HG03097 (cell line): ENCODE data around the gene QSER1.
A peak's percentile ranks its signal among the peaks of the same experiment; 100 is the strongest.
"Not testable (repeated sequence)": the region's sequence is repeated elsewhere in the genome, so short reads cannot be mapped to it uniquely, and the experiment has no call there.

Experiments used
- ATAC-seq: cut with Tn5 transposase; IDR thresholded peaks from one replicate; pipeline ENCODE4 v1.9.1; 2021; ENCODE audit not compliant: unreplicated experiment, low FRiP score

QSER1 gene

GRCh38 chr11:32892355-32893092, at the start of gene QSER1:
Gene QSER1, plus strand, starts transcription at chr11:32892811. Its CDS starts 315 bp downstream, at chr11:32893126.
- peak; percentile 51 for ATAC-seq

GRCh38 chr11:32843544-32843943, 49.1 kb upstream of the QSER1 start:
- ATAC-seq, result no peak

DNA sequence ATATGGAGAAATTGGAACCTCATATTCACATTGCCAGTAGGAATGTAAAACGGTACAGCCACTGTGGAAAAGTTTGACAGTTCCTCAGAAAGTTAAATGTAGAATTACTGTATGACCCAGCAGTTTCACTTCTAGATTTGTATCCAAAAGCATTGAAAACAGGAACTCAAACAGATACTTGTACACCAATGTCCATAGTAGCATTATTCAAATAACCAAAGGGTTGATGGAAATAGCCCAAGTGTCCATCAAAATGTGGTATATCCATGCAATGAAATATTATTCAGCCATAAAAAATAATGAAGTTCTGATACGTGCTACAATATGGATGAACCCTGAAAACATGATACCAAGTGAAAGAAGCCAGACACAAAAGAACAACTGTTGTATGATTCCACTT, 45.1 kb upstream of the QSER1 start:
- no peak for ATAC-seq

DNA sequence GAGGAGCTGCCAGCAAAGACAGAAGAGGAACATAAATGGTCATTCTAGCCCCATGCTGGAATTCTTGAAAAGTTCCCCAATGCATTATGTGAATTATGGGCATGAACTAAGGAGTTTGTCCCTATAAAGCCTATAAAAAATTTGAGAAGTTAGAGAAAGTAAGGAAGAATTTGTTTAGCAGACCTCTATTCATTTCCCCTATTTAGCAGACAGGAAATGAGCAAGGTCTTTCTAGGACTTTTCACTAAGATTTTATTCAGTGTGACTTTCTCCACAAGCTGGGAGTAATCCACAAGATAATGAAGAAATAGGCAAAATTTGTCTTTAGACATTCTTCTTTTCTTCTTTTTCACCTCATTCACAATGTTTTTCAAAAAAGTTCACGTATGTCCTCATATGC, 42.9 kb upstream of the QSER1 start:
- ATAC-seq, result no peak

- no peak for ATAC-seq
These were observed 41.4 kb upstream of the QSER1 start for GRCh38 chr11:32851251-32851650.

DNA sequence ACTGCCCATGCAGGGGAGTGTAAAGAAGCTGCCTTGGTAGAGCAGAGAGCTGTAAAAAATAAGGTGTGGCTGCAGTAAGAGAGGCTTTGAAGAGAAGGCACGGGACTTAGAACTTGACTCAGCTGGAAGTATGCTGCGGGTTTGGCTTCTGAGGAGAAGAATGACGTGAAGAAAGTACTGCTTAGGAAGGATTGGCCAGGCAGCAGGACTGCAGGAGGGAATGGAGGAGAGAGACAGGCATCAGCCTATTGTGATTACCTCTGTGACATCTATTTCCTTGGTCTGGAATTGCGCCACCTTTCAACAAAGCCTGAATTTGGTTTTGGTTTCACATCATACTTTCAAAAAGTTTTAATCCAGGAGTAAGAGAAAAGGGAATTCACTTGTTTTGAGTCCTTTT, 40.4 kb upstream of the QSER1 start:
- ATAC-seq, result no peak

GRCh38 chr11:32855601-32856000, 37.0 kb upstream of the QSER1 start:
- no peak for ATAC-seq

GRCh38 chr11:32858731-32859130, 33.9 kb upstream of the QSER1 start:
- no peak for ATAC-seq

GRCh38 chr11:32861850-32862577, 30.6 kb upstream of the QSER1 start:
- ATAC-seq, result no peak

DNA sequence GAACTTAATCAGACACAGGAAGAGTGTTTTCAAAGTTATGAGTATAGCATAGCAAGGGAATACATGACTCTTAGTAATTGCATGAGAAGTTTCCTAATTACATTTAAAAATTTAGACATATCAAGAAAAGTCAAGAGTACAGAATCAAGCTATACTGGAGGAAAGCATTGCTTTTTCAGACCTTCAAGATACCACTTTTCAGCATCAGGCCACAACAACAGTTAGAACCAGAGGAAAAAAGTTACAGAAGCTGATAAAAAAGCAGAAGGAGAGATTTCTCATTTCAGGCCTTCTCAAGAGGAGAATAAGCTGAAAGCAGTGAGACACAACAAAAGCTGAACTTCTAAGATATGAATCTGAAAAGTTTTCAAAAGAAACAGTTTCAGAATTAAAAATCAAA, 28.1 kb upstream of the QSER1 start:
- no peak for ATAC-seq

- not testable (repeated sequence) for ATAC-seq
These were observed 23.9 kb upstream of the QSER1 start for GRCh38 chr11:32868752-32869151.

DNA sequence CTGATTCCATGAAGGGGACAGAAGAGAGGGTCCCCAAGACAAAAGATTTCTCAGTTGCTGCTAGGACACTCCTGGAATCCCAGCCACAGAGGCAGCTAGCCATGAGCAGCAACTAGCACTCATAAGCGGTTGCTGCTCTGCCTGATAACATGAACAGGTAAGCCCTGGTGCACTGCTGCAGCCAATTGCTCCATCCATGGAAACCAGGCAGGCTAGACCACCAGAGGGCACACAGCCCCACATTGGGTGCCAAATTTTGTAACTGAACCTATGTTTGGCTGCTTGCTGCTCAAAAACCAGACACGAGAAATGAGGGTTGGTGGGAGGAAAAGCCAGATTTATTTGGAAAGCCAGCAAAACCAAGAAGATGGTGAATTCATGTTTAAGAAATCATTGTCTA, 21.9 kb upstream of the QSER1 start:
- no peak for ATAC-seq

DNA sequence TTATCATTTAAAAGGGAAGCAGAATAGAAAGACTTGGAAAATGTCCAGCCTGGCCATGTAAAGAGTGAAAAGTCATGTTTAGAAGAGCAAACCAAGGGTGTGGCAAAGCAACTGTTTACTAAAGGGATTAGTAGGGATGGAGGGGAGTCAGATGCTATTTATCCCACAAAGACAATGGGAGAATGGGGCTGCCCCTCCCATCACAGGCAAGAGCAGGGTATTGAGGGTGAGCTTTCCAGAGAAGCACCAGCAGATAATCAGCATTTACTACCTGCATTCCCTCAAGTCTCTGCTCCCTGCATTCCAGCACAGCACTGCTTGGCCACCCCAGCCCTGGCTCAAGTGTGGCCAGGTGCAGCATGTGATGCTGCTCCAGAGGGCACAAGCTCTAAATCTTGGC, 18.5 kb upstream of the QSER1 start:
- no peak for ATAC-seq

- no peak for ATAC-seq
These were observed 11.3 kb upstream of the QSER1 start for GRCh38 chr11:32881286-32881685.

GRCh38 chr11:32883421-32883820, 9.2 kb upstream of the QSER1 start:
- no peak for ATAC-seq

DNA sequence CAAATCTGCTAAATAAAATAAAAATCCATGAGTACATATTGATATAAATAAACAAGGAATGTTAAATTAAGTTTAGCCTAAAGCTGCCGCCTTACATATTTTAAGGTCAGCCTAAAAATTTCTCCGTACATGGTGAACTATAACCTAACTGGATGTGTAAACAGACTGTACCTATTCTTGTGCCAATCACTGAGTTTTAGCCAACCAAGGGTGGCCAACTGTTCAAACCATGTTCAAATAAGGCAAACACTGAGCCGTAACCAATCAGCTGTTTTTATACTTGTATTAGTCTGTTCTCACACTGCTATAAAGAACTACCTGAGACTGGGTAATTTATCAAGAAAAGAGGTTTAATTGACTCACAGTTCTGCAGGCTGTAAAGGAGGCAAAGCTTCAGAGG, 8.6 kb upstream of the QSER1 start:
- ATAC-seq, result no peak

- peak; percentile 50 for ATAC-seq
These were observed 7.7 kb upstream of the QSER1 start for GRCh38 chr11:32884770-32885384.

DNA sequence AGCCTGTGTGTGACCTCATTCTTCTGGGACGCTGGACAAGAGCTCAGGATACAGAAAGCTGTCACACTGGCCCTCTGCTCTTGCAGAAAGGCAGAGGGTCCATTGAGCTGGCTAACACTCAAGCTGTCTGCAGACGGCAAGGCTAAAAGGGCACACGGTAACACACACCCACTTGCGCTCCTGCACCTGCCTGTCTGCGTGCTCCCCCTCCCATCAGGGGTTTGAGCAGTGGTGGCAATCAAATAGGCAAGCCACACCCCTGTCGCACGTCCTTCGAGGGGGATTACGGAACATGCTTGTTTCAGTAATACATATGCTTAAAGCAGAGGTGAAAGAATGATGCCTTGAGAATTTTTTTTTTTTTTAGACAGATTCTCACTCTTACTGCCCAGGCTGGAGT, 7.1 kb upstream of the QSER1 start:
- ATAC-seq, result no peak

DNA sequence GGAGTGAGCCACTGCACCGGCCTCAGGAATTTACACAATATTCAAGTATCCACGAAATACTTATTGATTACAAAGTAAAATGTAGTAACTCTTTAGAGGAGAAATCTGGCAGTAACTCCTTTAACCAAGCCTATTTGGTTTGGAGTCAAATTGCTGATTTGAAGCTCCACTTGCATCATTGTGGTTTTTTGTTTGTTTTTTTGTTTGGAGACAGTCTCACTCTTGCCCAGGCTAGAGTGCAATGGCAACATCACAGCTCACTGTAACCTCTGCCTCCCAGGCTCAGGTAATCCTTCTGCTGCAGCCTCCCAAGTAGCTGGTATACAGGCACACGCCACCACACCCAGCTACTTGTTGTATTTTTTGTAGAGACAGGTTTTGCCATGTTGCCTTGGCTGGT, 6.4 kb upstream of the QSER1 start:
- no peak for ATAC-seq

GRCh38 chr11:32887707-32888383, 4.8 kb upstream of the QSER1 start:
- not testable (repeated sequence) for ATAC-seq

DNA sequence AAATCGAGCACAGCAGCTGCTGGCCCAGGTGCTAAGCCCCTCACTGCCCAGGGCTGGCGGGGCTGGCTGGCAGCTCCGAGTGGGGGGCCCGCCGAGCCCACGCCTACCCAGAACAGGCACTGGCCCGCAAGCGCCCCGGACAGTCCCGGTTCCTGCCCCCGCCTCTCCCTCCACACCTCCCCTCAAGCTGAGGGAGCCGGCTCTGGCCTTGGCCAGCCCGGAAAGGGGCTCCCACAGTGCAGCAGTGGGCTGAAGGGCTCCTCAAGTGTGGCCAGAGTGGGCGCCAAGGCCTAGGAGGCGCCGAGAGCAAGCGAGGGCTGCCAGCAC, 4.3 kb upstream of the QSER1 start:
- ATAC-seq, result not testable (repeated sequence)
